Fibroblast of peridontal ligament (primary cell): ENCODE measurements around the gene FER.
"Not testable (repeated sequence)": the region's sequence is repeated elsewhere in the genome, so short reads cannot be mapped to it uniquely, and the experiment has no call there.

Source experiments
- DNase-seq: peaks from one replicate; pipeline ENCODE4 v3.0.0-alpha.2; 2010; ENCODE audit errors: extremely low read depth

Gene FER

GRCh38 chr5:109121225-109121624, 373.5 kb downstream of the FER start:
- DNase-seq: no peak

- DNase-seq: no peak
Observed at GRCh38 chr5:109125755-109126429, 378.2 kb downstream of the FER start.

- DNase-seq: no peak
Observed at GRCh38 chr5:109126481-109126880, 378.8 kb downstream of the FER start.

GRCh38 chr5:109136906-109137305, 389.2 kb downstream of the FER start:
- DNase-seq: no peak

- peak; percentile 52 for DNase-seq
Observed at GRCh38 chr5:109141222-109142200, 393.8 kb downstream of the FER start.

GRCh38 chr5:109143031-109143430, 395.3 kb downstream of the FER start:
- peak; percentile 12 for DNase-seq

- DNase-seq: no peak
Observed at GRCh38 chr5:109145139-109145538, 397.4 kb downstream of the FER start.

GRCh38 chr5:109146591-109146990, 398.9 kb downstream of the FER start:
- DNase-seq: peak; percentile 5

GRCh38 chr5:109152565-109152964, 404.9 kb downstream of the FER start:
- DNase-seq: no peak

GRCh38 chr5:109155625-109156024, 407.9 kb downstream of the FER start:
- no peak for DNase-seq

GRCh38 chr5:109156885-109157284, 409.2 kb downstream of the FER start:
- DNase-seq: no peak

GRCh38 chr5:109160468-109160867, 412.8 kb downstream of the FER start:
- no peak for DNase-seq

- peak; percentile 53 for DNase-seq
Observed at GRCh38 chr5:109161914-109162683, 414.4 kb downstream of the FER start.

GRCh38 chr5:109163336-109163735, 415.6 kb downstream of the FER start:
- DNase-seq: no peak

GRCh38 chr5:109164001-109164400, 416.3 kb downstream of the FER start:
- DNase-seq: no peak

GRCh38 chr5:109167586-109167985, 419.9 kb downstream of the FER start:
- no peak for DNase-seq

- no peak for DNase-seq
Observed at GRCh38 chr5:109168151-109168550, 420.5 kb downstream of the FER start.

- DNase-seq: no peak
Observed at GRCh38 chr5:109170629-109171350, 423.1 kb downstream of the FER start.

- not testable (repeated sequence) for DNase-seq
Observed at GRCh38 chr5:109171437-109172073, 423.9 kb downstream of the FER start.

GRCh38 chr5:109173036-109173794, 425.5 kb downstream of the FER start:
- DNase-seq: no peak
